Measurements from ENCODE around the gene CYP4F2.
"Not testable (repeated sequence)": the region's sequence is repeated elsewhere in the genome, so short reads cannot be mapped to it uniquely, and the experiment has no call there.

Gene CYP4F2

DNA sequence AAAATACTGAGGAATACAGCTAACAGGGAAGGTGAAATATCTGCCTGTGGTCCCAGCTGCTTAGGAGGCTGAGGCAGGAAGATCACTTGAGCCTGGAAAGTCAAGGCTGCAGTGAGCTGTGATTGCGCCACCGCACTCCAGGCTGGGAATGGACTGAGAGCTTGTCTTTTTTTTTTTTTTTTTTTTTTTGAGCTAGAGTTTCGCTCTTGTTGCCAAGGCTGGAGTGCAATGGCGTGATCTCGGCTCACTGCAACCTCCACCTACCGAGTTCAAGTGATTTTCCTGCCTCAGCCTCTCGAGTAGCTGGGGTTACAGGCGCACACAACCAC lies 54.0 kb downstream of the CYP4F2 start:
- not testable (repeated sequence) for DNase-seq

DNA sequence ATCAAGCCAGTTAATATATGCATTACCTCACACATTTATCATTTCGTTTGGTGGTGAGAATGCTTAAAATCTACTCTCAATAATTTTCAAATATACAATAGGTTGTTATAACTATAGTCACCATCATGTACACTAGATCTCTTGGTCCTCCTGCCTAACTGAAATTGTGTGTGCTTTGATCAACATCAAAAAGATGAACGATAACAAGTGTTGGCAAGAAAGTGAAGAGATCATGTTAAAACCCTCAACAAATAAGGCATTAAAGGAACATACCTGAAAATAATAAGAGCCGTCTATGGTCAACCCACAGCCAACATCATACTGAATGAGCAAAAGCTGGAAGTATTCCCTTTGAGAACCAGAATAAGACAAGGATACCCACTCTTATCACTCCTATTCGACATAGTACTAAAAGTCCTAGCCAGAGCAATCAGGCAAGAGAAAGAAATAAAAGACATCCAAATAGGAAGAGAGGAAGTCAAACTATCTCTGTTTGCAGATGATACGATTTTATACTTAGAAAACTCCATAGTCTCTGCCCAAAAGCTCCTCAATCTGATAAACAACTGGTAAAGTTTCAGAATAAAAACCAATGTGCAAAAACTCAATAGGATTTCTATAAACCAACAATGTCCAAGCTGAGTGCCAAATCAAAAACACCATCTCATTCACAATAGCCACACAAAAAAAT lies 54.5 kb downstream of the CYP4F2 start:
- DNase-seq = no peak

DNA sequence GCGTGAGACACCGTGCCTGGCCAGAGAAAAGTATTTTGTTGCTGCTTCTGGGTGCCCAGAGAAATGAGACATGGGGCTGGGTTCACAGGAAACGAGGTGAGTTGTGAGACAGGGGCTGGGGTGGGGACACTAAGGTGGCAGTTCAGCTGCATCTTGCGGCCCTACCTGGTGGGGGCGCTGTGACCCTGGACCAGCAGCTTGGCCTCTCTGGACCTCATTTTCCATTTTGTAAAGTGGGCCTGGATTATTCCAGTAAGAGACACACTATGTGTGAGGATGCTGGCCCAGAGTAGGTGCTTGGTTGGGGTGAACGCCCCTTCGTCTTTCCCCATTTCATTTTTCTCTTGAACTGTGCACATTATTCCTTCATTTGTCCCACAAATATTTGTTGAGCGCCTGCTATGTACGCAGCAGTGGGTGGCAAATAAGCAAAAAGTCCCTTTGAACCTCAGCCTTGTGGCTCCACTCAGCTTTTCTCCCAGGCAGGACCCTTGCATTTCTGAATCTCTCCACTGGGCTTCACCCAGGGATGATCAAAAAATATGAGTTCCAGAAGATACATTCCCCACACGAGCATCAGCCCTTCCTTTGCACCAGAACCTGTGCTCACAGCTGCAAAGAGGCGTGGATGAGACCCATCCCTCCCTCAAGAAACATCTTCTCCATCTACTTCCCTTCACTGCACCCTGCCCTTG lies 55.9 kb downstream of the CYP4F2 start:
- DNase-seq = no peak

DNA sequence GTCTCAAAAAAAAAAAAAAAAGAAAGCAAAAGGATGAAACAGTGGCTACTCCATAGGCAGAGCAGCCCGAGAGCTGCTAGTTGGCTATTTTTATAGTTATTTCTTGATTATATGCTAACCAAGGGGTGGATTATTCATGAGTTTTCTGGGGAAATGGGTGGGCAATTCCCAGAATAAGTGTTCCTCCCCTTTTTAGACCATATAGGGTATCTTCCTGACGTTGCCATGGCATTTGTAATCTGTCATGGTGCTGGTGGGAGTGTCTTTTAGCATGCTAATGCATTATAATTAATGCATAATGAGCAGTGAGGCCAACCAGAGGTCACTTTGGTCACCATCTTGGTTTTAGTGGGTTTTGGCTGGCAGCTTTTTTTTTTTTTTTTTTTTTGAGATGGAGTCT lies 57.0 kb downstream of the CYP4F2 start:
- no peak for DNase-seq

DNA sequence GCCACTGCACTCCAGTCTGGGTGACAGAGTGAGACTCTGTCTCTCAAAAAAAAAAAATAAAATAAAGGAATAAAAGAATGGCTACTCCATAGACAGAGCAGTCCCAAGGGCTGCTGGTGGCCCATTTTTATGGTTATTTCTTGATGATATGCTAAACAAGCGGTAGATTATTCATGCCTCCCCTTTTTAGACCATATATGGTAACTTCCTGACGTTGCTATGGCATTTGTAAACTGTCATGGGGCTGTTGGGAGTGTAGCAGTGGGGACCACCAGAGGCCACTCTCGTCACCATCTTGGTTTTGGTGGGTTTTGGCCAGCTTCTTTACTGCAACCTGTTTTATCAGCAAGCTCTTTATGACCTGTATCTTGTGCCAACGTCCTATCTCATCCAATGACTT lies 58.0 kb downstream of the CYP4F2 start:
- not testable (repeated sequence) for DNase-seq

DNA sequence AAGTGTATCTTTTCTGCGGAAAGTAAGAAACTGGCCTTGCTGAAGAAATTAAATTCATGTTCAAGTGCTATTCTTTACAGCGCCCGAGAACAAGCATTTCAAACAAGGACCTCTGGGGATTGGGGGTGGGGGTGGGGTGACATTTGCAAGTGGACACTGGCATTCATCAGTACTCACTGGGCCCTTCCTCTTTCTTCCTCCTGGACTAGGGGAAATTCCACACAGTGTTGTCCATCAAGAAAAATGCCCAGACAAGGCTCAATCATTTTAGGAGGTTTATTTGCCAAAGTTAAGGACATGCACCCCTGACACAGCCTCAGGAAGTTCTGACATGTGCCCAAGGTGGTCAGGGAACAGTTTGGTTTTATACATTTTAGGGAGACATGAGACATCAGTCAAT lies 59.5 kb downstream of the CYP4F2 start:
- no peak for DNase-seq

DNA sequence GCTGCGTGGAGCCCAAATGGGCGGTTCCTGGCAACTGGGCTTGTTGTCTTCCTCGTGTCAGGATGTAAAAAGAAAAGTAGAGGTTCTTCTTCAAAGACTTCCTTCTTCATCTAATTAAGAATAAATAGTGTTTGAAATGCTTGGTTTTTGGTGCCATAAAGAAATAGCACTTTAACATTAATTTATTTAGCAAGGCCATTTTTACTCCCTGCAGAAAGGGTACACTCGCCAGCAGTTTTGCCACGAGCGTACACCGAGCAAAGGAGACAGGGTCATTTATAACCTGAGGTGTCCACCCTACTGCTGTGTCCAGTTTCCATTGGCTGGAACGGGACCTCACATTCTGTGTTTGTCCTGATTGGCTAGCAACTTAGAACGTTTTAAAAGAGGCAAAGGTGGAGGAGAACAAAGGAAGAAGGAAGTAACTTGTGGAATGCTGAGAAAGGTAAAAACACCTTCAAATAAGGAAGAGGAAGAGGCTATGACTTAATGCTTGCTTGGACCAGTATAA lies 60.6 kb downstream of the CYP4F2 start:
- no peak for DNase-seq

DNA sequence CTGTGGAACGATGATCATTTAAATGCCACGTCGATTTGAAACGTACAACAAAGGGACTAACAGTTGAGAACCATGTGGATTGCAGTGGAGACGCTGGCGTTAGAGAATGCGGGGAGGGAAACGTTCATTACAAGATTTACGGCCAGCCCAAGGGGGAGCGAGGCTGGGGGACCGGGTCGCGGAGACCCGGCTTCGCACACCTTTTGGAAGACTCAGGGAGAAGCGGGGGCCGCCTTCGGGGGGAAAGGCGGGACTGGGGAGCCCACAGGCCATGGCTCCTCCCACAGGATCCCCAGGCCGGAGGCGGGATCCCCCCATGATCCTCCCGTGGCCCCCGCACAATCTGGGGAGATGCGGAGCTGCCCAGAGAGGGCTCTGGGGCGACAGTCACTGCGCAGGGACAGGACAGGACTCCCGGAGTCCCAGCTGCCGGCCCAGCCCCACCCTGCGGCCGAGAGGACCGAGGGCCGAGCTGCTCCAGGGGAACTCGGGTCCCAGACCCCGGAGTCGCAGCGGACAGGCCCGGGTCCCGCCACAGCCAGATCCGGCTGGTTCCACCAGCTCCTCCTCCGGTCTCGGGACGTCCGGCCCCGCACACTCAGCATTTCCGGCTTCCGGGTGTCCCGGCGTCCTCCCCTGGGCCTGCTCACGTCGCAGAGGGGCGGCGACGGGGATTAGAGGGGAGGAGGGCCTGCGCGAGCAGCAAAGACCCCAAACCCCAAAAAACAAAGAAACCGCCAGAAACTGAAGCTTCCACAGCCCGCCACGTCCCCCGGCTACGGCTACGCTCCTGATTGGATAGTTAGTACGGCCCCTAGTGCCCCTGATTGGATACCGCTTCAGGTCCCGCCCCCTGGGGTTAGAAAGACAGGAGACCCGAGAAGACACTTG lies 61.3 kb downstream of the CYP4F2 start:
- DNase-seq = peak; percentile 94

DNA sequence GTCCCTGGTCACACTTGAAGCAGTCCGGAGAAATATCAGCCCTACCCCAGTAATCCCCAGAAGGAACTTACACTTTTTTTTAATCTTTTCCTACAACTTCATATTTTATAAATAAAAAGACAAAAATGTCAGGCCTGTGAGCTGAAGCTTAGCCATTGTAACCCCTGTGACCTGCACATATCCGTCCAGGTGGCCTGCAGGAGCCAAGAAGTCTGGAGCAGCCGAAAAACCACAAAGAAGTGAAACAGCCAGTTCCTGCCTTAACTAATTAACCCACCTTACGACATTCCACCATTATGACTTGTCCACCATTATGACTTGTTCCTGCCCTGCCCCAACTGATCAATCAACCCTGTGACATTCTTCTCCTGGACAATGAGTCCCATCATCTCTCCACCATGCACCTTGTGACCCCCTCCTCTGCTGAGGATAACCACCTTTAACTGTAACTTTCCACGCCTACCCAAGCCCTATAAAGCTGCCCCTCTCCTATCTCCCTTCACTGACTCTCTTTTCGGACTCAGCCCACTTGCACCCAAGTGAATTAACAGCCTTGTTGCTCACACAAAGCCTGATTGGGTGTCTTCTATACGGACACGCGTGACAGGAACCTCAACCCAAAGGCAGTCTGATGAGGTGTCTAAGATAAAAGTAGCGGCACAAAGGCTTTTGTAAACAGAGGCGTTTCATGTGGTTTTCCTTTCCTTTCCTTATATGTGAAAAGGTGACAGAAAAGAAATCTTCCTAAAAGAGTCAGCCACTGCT lies 62.1 kb downstream of the CYP4F2 start:
- DNase-seq = not testable (repeated sequence)

DNA sequence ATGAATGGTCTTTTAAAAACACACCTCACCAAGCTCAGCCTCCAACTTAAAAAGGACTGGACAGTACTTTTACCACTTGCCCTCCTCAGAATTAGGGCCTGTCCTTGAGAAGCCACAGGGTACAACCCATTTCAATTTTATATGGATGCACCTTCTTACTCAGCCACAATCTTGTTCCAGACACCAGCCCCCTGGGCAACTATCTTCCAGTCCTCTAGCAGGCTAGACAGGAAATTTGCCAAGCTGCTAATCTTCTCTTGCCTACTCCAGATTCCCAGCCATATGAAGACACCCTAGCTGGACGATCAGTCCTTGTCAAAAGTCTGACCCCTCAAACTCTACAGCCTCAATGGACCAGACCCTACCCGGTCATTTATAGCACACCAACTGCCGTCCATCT lies 63.6 kb downstream of the CYP4F2 start:
- DNase-seq = not testable (repeated sequence)

DNA sequence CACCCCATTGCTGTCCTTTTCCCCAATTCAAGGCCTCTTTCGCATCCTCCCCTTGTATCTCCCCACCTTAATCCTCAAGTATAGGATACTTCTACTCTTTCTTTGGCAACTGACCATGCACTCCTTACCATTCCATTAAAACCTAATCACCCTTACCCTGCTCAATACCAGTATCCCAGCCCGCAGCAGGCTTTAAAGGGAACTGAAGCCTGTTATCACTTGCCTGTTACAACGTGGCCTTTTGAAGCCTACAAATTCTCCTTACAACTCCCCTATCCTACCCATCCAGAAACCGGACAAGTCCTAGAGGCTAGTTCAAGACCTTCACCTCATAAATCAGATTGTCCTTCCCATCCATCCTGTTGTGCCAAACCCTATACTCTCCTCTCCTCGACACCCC lies 66.2 kb downstream of the CYP4F2 start:
- DNase-seq = no peak

DNA sequence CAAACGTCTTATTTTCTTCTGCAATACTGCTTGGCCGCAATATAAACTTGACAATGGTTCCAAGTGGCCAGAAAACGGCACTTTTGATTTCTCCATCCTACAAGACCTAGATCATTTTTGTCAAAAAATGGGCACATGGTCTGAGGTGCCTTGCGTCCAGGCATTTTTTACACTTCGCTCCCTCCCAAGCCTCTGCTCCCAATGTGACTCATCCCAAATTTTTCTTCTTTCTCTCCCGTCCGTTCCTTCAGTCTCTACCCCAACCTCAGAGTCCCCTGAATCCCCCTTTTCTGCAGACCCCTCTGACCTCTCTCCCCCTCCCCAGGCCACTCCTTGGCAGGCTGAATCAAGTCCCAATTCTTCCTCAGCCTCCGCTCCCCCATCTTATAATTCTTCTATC lies 68.1 kb downstream of the CYP4F2 start:
- DNase-seq = no peak

DNA sequence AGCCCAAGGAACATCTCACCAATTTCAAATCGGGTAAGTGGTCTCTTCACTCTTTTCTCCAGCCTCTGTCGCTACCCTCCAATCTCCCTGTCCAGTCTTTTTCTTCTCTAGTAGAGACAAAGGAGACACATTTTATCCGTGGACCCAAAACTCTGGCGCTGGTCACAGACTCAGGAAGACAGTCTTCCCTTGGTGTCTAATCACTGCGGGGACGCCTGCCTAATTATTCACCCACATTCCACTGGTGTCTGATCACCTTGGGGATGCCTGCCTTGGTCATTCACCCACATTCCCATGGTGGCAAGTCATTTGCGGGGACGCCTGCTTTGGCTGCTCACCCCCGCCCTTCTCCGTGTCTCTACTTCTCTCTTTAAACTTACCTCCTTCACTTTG lies 68.6 kb downstream of the CYP4F2 start:
- DNase-seq = no peak

DNA sequence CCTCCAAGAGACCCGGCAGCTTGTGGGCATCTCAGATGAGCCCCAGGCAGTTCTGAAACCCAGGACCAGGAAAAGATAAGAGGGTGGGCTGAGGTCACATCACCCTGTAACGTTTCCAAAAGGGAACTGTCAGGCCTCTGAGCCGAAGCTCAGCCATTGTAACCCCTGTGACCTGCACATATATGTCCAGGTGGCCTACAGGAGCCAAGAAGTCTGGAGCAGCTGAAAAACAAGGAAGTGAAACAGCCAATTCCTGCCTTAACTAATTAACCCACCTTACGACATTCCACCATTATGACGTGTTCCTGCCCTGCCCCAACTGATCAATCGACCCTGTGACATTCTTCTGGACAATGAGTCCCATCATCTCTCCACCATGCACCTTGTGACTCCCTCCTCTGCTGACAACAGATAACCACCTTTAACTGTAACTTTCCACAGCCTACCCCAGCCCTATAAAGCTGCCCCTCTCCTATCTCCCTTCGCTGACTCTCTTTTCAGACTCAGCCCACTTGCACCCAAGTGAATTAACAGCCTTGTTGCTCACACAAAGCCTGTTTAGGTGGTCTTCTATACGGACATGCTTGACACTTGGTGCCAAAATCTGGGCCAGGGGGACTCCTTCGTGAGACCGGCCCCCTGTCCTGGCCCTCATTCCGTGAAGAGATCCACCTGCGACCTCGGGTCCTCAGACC lies 69.1 kb downstream of the CYP4F2 start:
- not testable (repeated sequence) for DNase-seq

DNA sequence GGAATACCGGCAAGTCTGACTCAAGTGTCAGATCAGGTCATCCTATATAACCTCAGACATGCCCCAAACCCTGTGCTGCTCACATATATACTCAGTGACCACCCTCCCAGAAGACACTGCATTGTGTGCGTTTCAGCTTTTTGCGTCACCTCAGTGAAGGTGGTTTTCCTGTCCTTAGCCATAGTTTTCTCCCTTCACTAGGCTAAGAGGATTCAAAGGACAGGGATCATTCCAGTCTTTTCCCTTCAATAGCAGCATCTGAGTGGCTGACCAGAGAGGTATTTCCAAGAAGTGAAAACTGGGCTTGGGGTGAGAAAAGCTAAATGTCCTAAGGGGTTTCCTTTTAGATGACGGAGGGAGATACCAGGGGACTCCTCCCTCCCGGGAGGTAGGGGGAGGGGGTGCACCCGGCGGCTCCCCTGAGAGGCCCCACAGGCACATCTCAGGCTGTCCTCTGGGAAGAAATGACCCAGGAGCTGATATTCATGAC lies 69.7 kb downstream of the CYP4F2 start:
- no peak for DNase-seq

Measured in fibroblast of skin of back (primary cell).